Loucy (cell line): ENCODE data around the gene SPATC1L.

ENCODE experiments used
- CTCF ChIP-seq: fragments of 200-600 bp; sonication (generic); conservative IDR thresholded peaks from 2 replicates; pipeline ENCODE4 v1.5.1; 2014; ENCODE audit warnings: mild to moderate bottlenecking, antibody characterized with exemption, low read length
- EZH2phosphoT487 ChIP-seq: fragments of 200-600 bp; IDR thresholded peaks from 2 replicates; pipeline ENCODE4 v1.6.1; 2018; ENCODE audit warnings: antibody characterized with exemption, mild to moderate bottlenecking, moderate library complexity, borderline replicate concordance

GRCh38 chr21:46182548-46183336 lies 1.5 kb downstream of the SPATC1L start:
- no peak for TF ChIP-seq CTCF
- TF ChIP-seq EZH2phosphoT487: no peak
